GM21717 (cell line): ENCODE measurements around the gene FTCD.
"Not testable (repeated sequence)": the region's sequence is repeated elsewhere in the genome, so short reads cannot be mapped to it uniquely, and the experiment has no call there.

Experiments used
- ATAC-seq: cut with Tn5 transposase; IDR thresholded peaks from one replicate; pipeline ENCODE4 v1.9.1; 2021; ENCODE audit warnings: mild to moderate bottlenecking, moderate library complexity; ENCODE audit not compliant: unreplicated experiment

The FTCD gene

GRCh38 chr21:46154155-46154954, 1.0 kb downstream of the FTCD start:
- no peak for ATAC-seq

GRCh38 chr21:46153247-46154154, 1.9 kb downstream of the FTCD start:
- no peak for ATAC-seq

GRCh38 chr21:46152927-46153246, 2.5 kb downstream of the FTCD start:
- no peak for ATAC-seq

- no peak for ATAC-seq
Measured at GRCh38 chr21:46151989-46152926, 3.1 kb downstream of the FTCD start.

- no peak for ATAC-seq
Measured at GRCh38 chr21:46151261-46151988, 4.0 kb downstream of the FTCD start.

GRCh38 chr21:46150491-46151121, 4.8 kb downstream of the FTCD start:
- ATAC-seq: no peak

GRCh38 chr21:46150073-46150472, 5.3 kb downstream of the FTCD start:
- ATAC-seq: no peak

- no peak for ATAC-seq
Measured at GRCh38 chr21:46149205-46149901, 6.0 kb downstream of the FTCD start.

- no peak for ATAC-seq
Measured at GRCh38 chr21:46148106-46148505, 7.3 kb downstream of the FTCD start.

GRCh38 chr21:46147429-46147828, 8.0 kb downstream of the FTCD start:
- ATAC-seq: not testable (repeated sequence)

- no peak for ATAC-seq
Measured at GRCh38 chr21:46146856-46147255, 8.5 kb downstream of the FTCD start.

- no peak for ATAC-seq
Measured at GRCh38 chr21:46145840-46146691, 9.3 kb downstream of the FTCD start.

- ATAC-seq: no peak
Measured at GRCh38 chr21:46145159-46145839, 10.1 kb downstream of the FTCD start.

GRCh38 chr21:46144464-46145070, 10.8 kb downstream of the FTCD start:
- ATAC-seq: no peak

GRCh38 chr21:46142582-46143473, 12.6 kb downstream of the FTCD start:
- no peak for ATAC-seq
